NCI-H128 (cell line): Measurements from ENCODE around the gene ZNF561.
A peak's percentile ranks its signal among the peaks of the same experiment; 100 is the strongest.
"Not testable (repeated sequence)": the region's sequence is repeated elsewhere in the genome, so short reads cannot be mapped to it uniquely, and the experiment has no call there.

ENCODE experiments used
- DNase-seq: peaks from one replicate; lab custom pipeline; 2025; ENCODE audit not compliant: unreplicated experiment; lab: John Stamatoyannopoulos, UW

ZNF561 gene

GRCh38 chr19:9621156-9622037 is at the start of gene ZNF561:
TSS of gene ZNF561 (minus strand) at chr19:9621232. CDS start at chr19:9619456, 1,776 bp downstream.
- peak; percentile 54 for DNase-seq

- DNase-seq, result no peak
Measured at GRCh38 chr19:9668544-9668943, 47.5 kb upstream of the ZNF561 start.

DNA sequence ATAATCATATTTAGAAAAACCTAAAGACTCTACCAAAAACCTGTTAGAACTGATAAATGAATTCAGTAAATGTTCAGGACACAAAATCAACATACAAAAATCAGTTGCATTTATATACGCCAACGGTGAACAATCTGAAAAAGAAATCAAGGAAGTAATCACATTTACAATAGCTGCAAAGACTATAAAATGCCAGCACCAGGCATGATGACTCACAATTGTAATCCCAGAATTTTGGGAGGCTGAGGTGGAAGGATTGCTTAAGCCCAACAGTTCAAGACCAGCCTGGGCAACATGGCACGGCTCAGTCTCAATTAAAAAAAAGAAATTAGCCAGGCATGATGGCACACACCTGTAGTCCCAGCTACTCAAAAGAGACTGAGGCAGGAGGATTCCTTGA is 46.9 kb upstream of the ZNF561 start:
- DNase-seq, result no peak

GRCh38 chr19:9658769-9659168 is 37.7 kb upstream of the ZNF561 start:
- no peak for DNase-seq

DNA sequence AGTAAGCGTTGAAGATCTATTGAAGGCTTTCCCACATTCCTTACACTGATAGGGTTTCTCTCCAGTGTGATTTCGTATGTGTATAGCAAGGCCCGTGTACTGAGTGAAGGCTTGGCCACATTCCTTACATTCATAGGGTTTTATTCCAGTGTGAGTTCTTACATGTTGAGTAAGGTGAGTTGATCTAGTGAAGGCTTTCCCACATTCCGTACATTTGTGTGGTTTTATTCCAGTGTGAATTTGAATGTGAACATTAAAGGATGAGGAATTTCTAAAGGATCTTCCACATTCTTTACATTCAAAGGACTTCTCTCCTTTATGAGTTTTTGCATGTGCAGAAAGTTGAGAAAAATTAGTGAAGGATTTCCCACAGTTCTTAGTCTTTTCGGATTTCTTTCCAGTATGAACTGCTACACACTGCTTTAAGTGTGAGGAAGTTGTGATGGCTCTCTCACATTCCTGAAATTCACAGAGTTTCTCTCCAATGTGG is 32.1 kb upstream of the ZNF561 start:
- DNase-seq, result not testable (repeated sequence)

- not testable (repeated sequence) for DNase-seq
Measured at GRCh38 chr19:9651464-9651863, 30.4 kb upstream of the ZNF561 start.

DNA sequence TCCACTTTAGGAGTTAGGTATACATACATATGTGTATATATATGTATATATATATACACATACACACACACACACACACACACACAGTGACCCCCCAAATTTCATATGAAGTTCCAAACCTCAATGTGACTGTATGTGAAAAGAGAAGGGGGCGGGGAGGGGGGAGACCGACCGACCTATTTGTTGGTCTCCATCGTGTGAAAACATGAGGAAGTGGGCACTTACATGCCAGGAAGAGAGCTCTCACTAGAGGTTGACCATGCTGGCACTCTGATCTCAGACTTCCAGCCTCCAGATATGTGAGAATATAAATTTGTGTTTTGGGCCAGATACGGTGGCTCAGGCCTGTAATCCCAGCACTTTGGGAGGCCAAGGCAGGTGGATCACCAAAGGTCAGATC is 29.3 kb upstream of the ZNF561 start:
- DNase-seq, result no peak

DNA sequence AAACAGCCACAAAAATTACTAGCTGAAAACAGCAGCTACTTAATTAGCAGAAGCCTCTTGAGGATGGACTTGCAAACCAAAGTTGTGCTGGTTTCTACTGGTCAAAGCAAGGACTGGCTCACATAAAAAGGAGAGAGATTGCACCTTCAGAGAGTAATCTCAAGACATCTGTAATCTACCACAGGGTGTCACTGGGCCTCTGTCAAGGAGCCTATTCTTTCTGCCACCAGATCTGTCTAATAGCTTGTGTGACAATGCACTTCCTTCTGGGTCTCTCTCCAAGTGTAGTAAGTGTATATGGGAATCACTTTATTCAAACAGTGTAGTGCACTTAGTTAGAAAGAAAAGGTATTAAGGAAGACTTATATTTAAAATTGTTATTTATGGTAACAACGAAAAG is 24.4 kb upstream of the ZNF561 start:
- no peak for DNase-seq

DNA sequence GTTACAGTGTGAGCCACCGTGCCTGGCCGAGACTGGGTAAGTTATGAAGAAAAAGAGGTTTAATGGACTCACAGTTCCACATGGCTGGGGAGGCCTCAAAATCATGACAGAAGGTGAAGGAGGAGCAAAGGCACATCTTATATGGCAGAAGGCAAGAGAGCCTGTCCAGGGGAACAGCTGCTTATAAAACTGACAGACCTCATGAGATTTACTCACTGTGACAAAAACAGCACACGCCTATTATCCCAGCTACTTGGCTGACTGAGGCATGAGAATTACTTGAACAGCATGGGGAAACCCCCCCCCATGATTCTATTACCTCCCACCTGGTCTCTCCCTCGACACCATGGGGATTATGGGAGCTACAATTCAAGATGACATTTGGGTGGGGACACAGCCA is 23.4 kb upstream of the ZNF561 start:
- DNase-seq, result no peak

- DNase-seq, result no peak
Measured at GRCh38 chr19:9641810-9642209, 20.8 kb upstream of the ZNF561 start.

DNA sequence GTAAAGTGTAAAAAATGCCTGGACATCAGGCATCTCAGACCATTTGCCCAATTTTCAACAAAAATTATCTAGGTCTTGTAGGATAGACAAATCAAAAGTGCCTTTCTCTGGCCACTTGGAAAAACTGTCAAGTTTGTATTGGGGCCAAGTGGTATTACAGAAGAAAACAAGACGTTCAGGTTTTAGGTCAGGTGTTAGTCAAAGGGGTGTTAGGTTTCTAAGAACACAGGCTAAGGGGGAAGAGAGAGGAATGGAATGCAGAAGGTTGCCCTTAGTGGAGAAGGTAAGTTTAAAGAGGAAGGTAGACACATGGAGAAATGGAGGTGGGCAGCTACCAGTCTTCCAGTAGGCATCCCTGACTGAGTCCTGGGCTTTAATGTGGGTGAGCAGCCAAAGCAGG is 19.9 kb upstream of the ZNF561 start:
- no peak for DNase-seq

- DNase-seq, result no peak
Measured at GRCh38 chr19:9636018-9636417, 15.0 kb upstream of the ZNF561 start.

DNA sequence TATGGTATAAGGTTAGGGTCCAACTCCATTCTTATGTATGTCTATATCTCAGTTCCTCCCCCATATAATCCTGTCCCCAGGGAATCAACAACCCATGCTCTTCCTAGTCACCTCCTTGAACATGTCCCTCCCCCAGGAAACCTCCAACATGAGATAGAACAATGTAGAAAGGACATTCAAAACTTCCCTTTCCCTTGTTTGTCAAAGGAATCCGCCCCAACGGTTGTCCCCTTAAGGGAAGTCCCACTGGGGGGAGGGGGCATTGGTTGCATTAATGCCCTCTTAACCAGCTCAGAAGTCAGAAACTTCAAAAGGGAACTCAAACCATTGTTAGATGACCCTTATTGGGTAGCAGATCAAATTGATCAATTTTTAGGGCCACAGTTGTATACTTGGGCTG is 6.8 kb upstream of the ZNF561 start:
- no peak for DNase-seq

DNA sequence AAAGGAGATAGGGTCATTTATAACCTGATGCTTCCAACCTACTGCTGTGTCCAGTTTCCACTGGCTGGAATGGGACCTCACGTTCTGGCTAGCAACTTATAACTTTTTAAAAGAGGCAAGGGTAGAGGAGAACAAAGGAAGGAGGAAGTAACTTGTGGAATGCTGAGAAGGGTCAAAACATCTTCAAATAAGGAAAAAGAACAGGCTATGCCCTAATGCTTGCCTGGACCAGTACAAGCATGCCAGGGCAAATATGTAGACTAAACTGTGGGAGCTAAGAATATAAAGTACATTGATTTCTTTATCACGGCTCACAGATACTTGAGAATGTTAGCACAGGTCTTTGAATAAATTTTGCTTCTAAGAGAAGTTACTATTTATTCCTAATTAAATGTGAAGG is 1.5 kb upstream of the ZNF561 start:
- DNase-seq, result no peak

DNA sequence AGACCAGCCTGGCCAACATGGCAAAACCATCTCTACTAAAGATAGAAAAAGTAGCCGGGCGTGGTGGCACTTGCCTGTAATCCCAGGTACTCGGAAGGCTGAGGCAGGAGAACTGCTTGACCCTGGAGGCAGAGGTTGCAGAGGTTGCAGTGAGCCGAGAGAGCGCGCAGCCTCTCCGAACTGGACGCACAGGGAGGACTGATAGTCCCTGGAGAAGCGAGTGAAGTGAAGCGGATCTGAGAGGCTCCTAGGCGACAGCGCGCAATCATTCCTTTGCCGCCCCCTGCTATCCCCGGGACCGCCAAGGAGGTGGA is 233 bp downstream of the ZNF561 start:
- DNase-seq, result no peak

GRCh38 chr19:9615844-9616243 is 5.2 kb downstream of the ZNF561 start:
- no peak for DNase-seq

DNA sequence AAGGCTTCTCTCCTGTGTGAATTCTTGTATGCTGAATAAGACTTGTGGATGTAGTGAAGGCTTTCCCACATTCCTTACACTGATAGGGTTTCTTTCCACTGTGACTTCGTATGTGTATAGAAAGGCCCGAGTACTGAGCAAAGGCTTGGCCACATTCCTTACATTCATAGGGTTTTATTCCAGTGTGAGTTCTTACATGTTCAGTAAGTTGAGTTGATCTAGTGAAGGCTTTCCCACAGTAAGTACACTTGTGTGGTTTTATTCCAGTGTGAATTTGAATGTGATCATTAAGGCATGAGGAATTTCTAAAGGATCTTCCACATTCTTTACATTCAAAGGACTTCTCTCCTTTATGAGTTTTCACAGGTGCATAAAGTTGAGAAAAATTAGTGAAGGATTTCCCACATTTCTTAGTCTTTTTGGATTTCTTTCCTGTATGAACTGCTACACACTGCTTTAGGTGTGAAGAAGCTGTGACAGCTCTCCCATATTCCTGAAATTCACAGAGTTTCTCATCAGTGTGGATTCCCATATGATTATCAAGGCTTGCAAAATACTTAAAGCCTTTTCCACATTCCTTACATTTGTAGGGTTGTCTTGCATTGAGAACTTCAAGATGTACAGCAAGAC is 10.4 kb downstream of the ZNF561 start:
- no peak for DNase-seq

GRCh38 chr19:9608912-9609311 is 12.1 kb downstream of the ZNF561 start:
- no peak for DNase-seq

- no peak for DNase-seq
Measured at GRCh38 chr19:9597027-9597426, 24.0 kb downstream of the ZNF561 start.

- DNase-seq, result peak; percentile 34
Measured at GRCh38 chr19:9586764-9587163, 34.3 kb downstream of the ZNF561 start.

DNA sequence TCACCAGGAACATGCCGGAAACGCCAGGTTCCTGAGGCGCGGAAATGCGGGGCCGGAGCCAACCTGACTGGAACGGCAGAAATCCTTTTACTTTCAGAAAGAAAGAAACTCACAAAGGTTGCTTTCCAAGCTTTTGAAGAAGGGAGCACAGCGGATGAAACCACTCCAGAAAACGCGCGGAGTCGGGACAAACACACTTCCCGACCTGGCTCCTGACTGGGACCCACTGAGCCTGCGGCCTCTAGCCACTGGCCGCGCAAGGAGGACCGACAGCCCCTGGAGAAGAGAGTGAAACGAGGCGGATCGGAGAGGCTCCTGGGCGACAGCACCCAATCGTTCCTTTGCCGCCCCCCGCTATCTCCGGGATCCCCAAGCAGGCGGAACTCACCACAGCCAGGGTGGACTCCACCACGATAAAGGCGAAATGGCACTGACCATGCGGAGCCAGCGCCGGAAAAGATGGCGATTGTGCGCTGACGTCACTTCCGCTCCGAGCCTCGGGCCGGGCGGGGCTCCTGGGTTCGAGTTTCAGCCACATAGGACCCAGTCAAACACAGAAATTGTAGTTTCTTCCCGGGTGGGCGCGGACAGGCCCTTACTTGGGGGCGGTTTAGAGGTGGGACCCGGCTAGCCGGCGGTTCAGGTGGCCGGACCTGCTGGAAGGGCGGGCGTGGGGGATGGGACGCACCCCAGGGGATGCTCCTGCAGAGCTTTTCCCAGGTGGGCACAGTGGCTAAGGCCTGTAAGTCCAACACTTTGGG is 36.8 kb downstream of the ZNF561 start, which contains the start of gene ZNF121:
Gene ZNF121 (minus strand): TSS at position 432 of the 761 bp plus-strand sequence. CDS start 16,407 bp downstream, outside the sequence.
- DNase-seq, result peak; percentile 50
